Endothelial cell of umbilical vein (primary cell): ENCODE measurements around the gene MTM1. TPM values are rescaled to one million over a fixed set of nuclear protein-coding genes. Genes with fewer than 3 reads are reported as not detected.

Source experiments
- BruUV-seq: library from RNA; stranded (reverse); fragments of 400-500 nt; replicated peaks from 2 replicates; lab custom pipeline; 2021; lab: Mats Ljungman, UMichigan
- CTCF ChIA-PET: fragments of 300-600, 350-600 bp; sonication (Branson Sonifier 250); formaldehyde crosslinking; loops from one replicate; lab custom pipeline; 2021; ENCODE audit warnings: antibody characterized with exemption, inconsistent platforms; lab: Charles Lee
- POLR2A ChIA-PET: fragments of 300-600, 350-600 bp; sonication (Branson Sonifier 250); formaldehyde crosslinking; loops from one replicate; lab custom pipeline; 2021; ENCODE audit warnings: antibody characterized with exemption, inconsistent platforms; lab: Charles Lee
- DNase-seq: peaks from one replicate; pipeline ENCODE4 v3.0.0-alpha.2; 2011; ENCODE audit warnings: low read depth, low spot score
- FAIRE-seq: peaks from 2 replicates; lab custom pipeline; 2011; peaks lifted over from hg19 to GRCh38; lab: Jason Lieb, UNC
- H2AFZ ChIP-seq: 2 replicates; pipeline ENCODE4 v1.6.0; 2012; ENCODE audit warnings: low read depth, low read length, control low read depth, inconsistent platforms
- H3K27ac ChIP-seq: 2 replicates; pipeline ENCODE4 v1.5.1; 2011; ENCODE audit warnings: low read depth, mild to moderate bottlenecking, control low read depth, low read length, moderate library complexity; ENCODE audit not compliant: insufficient read depth
- H3K27me3 ChIP-seq, 2 experiments: 2 replicates each; pipeline versions ENCODE4 v1.6.0 to v1.6.1; 2011; ENCODE audit warnings: low read length in 2 of 2, mixed read lengths in 1 of 2; ENCODE audit not compliant: control insufficient read depth in 2 of 2, insufficient read depth in 2 of 2
- H3K36me3 ChIP-seq, 2 experiments: 2 replicates in 1 of 2; 3 replicates in 1 of 2; pipeline ENCODE4 v1.5.1; 2011; ENCODE audit warnings: low read length in 2 of 2, mild to moderate bottlenecking in 1 of 2, moderate library complexity in 1 of 2; ENCODE audit not compliant: control insufficient read depth in 2 of 2, insufficient read depth in 2 of 2; ENCODE audit errors: extremely low read depth in 1 of 2
- H3K4me1 ChIP-seq: 3 replicates; pipeline ENCODE4 v1.5.1; 2011; ENCODE audit warnings: mild to moderate bottlenecking, low read length; ENCODE audit not compliant: control insufficient read depth, insufficient read depth; ENCODE audit errors: extremely low read depth
- H3K4me2 ChIP-seq: 2 replicates; pipeline ENCODE4 v1.6.1; 2011; ENCODE audit warnings: low read length, control low read depth, mixed read lengths; ENCODE audit not compliant: insufficient read depth
- H3K4me3 ChIP-seq, 3 experiments: fragments of 200-600 bp in 1 of 3; sonication (generic), shearing (Covaris generic) in 1 of 3; replicated peaks in 1 of 3; 2 replicates each; pipeline ENCODE4 v1.5.1; 2011 to 2016; ENCODE audit warnings: control low read depth in 3 of 3, low read length in 3 of 3, mild to moderate bottlenecking in 2 of 3, inconsistent platforms in 1 of 3, low read depth in 1 of 3, moderate library complexity in 1 of 3; ENCODE audit not compliant: insufficient read depth in 1 of 3
- H3K79me2 ChIP-seq: 2 replicates; pipeline ENCODE4 v1.6.0; 2012; ENCODE audit warnings: low read length, inconsistent platforms; ENCODE audit not compliant: control insufficient read depth, insufficient read depth
- H3K9ac ChIP-seq: replicated peaks from 2 replicates; pipeline ENCODE3; 2011; ENCODE audit warnings: low read length, control low read depth; ENCODE audit not compliant: insufficient read depth; ENCODE audit errors: extremely low read depth
- H3K9me1 ChIP-seq: replicated peaks from 3 replicates; pipeline ENCODE4 v1.6.0; 2011; ENCODE audit warnings: mild to moderate bottlenecking, low read length; ENCODE audit not compliant: control insufficient read depth, insufficient read depth; ENCODE audit errors: extremely low read depth
- H3K9me3 ChIP-seq: replicated peaks from 2 replicates; pipeline ENCODE4 v1.5.1; 2012; ENCODE audit warnings: low read length, inconsistent platforms; ENCODE audit not compliant: control insufficient read depth, insufficient read depth
- H4K20me1 ChIP-seq: replicated peaks from 2 replicates; pipeline ENCODE3; 2011; ENCODE audit warnings: mild to moderate bottlenecking, low read length; ENCODE audit not compliant: control insufficient read depth, insufficient read depth; ENCODE audit errors: extremely low read depth
- EZH2 ChIP-seq: IDR thresholded peaks from 2 replicates; pipeline ENCODE4 v1.6.1; 2012; ENCODE audit warnings: borderline replicate concordance, low read depth, mild to moderate bottlenecking, moderate library complexity, low read length, inconsistent platforms; ENCODE audit not compliant: severe bottlenecking
- FOS ChIP-seq: IDR thresholded peaks from 2 replicates; pipeline ENCODE4 v1.6.1; 2011; ENCODE audit warnings: mild to moderate bottlenecking, low read length, moderate library complexity, borderline replicate concordance; ENCODE audit not compliant: insufficient read depth
- GATA2 ChIP-seq: IDR thresholded peaks from 2 replicates; pipeline ENCODE4 v1.7.0; 2011; ENCODE audit warnings: low read depth, mild to moderate bottlenecking, moderate library complexity, mixed read lengths, low read length; ENCODE audit not compliant: insufficient read length, insufficient read depth
- JUN ChIP-seq: IDR thresholded peaks from 2 replicates; pipeline ENCODE4 v1.6.1; 2011; ENCODE audit warnings: borderline replicate concordance, low read depth; ENCODE audit not compliant: insufficient read length, insufficient read depth
- MYC ChIP-seq: IDR thresholded peaks from one replicate; pipeline ENCODE4 v1.6.1; 2011; ENCODE audit warnings: mild to moderate bottlenecking, low read depth, low read length
- POLR2A ChIP-seq: IDR thresholded peaks from 2 replicates; pipeline ENCODE4 v1.6.1; 2012; ENCODE audit warnings: low read depth, mild to moderate bottlenecking, control low read depth, low read length
- POLR2AphosphoS5 ChIP-seq: IDR thresholded peaks from 2 replicates; pipeline ENCODE4 v1.6.1; 2012; ENCODE audit warnings: low read depth, mild to moderate bottlenecking, control low read depth, low read length, moderate library complexity; ENCODE audit not compliant: insufficient read depth
- dilution Hi-C: fragments of 300-500 bp; cut with MboI; formaldehyde crosslinking; loops from one replicate; pipeline ENCODE4 v1.15.0; 2019; ENCODE audit warnings: low sequenced_read_pairs; ENCODE audit not compliant: extremely low pct_ligation_motif_present
- intact Hi-C: fragments of 100-400 bp; cut with micrococcal nuclease; formaldehyde crosslinking; loops from one replicate; pipeline ENCODE4 v1.10.0; 2022
- polyA plus RNA-seq, 4 experiments: library from polyadenylated mRNA; depleted of rRNA in 3 of 4; stranded (reverse) in 3 of 4; unstranded in 1 of 4; fragments of >200 nt; gene quantifications; 2 replicates each; pipeline versions ENCODE4 v1.2.1 to v1.2.3, GENCODE V29; 2011 to 2012; ENCODE audit warnings: missing spikeins in 1 of 4
- total RNA-seq: library from RNA; stranded (reverse); gene quantifications from 2 replicates; pipeline ENCODE4 v1.2.3, GENCODE V29; 2021
- TF ChIP-seq, protein P1 (sequence below), 2 donors: IDR thresholded peaks; 1 replicate in 1 of 2; 2 replicates in 1 of 2; pipeline ENCODE4 v1.5.1; 2011; ENCODE audit warnings: low read length in 2 of 2, mild to moderate bottlenecking in 2 of 2, moderate library complexity in 2 of 2, control low read depth in 1 of 2, inconsistent platforms in 1 of 2, low read depth in 1 of 2; ENCODE audit not compliant: insufficient read depth in 1 of 2; ENCODE audit errors: extremely low read depth in 1 of 2
- TF ChIP-seq, protein P2 (sequence below): IDR thresholded peaks from 2 replicates; pipeline ENCODE4 v1.6.1; 2011; ENCODE audit not compliant: insufficient read depth, insufficient read length

The MTM1 gene
- total and polyA plus RNA-seq, 2 donors (not counting 3 experiments of a cell fraction or from before 2014, with no cell fraction given) = 2.4 to 13.2 TPM

DNA sequence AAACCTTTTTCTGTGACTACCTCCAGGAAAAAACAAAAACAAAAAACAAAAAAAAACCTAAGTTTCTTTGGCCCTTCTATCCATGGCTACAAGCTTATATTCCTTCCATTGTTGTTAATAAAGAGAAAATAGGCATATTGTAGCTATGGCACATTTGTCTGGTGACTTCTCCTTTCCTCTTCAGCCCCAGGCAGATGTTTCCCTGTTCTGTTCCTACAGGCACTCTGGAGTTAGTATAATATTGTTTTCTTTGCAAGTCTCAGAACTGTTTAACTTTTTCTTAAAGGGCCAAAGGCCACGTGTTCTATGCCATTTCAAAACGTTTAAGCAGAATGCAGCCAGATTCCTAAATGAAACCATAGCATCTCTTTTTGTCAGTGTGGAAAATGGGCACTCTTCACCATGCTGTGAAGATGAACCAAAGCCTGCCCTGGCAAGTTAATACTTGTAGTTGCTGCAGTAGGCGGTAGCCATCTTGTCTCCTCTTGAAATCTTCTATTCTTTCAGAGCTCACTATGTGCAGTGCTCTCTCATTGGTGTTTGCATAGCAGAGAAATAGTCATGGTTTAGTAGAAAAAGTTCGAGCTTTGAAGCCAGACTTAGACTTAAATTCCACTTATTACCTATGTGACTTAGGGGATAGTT, 80.0 kb downstream of the MTM1 start:
- dilution Hi-C loops (no loop called here), intact Hi-C loops (loop anchor here (2.0 kb wide), 1 partner anchor 284 kb away; no protein-coding TSS in a partner anchor)
- Histone ChIP-seq H3K9me3 (no peaks in the 10 kb centered on the region), H3K4me2 (no peak overlapping the region), H3K9me1 (no peaks in the 10 kb centered on the region), H2AFZ (no peak overlapping the region), H3K36me3 (no peaks in the 10 kb centered on the region), H3K4me3 (no peak overlapping the region), H3K27me3 (no peaks in the 10 kb centered on the region), H3K4me1 (peaks cover 38% of the 10 kb centered on the region), H3K79me2 (no peaks in the 10 kb centered on the region), H3K9ac (peak overlapping the region; percentile 64), H3K27ac (peak overlapping the region; percentile 85), H4K20me1 (no peaks in the 10 kb centered on the region)
- CTCF ChIA-PET = interaction anchor here (0.7 to 2.1 kb wide), 4 partner anchors 10 to 67 kb away, joined by 3 to 5 read pairs (median 3); no protein-coding TSS in a partner anchor
- POLR2A ChIA-PET = no interaction called here
- TF ChIP-seq, protein P1, sequence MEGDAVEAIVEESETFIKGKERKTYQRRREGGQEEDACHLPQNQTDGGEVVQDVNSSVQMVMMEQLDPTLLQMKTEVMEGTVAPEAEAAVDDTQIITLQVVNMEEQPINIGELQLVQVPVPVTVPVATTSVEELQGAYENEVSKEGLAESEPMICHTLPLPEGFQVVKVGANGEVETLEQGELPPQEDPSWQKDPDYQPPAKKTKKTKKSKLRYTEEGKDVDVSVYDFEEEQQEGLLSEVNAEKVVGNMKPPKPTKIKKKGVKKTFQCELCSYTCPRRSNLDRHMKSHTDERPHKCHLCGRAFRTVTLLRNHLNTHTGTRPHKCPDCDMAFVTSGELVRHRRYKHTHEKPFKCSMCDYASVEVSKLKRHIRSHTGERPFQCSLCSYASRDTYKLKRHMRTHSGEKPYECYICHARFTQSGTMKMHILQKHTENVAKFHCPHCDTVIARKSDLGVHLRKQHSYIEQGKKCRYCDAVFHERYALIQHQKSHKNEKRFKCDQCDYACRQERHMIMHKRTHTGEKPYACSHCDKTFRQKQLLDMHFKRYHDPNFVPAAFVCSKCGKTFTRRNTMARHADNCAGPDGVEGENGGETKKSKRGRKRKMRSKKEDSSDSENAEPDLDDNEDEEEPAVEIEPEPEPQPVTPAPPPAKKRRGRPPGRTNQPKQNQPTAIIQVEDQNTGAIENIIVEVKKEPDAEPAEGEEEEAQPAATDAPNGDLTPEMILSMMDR (IDR thresholded peaks at IDR 0.05; ENCODE audit: extremely low read depth in 1 of 2, insufficient read depth in 1 of 2, low read depth in 1 of 2, low read length in 2 of 2) = no peak
- TF ChIP-seq POLR2A (no peak), GATA2 (no peak), MYC (no peak), POLR2AphosphoS5 (no peak), JUN (no peak), EZH2 (no peak), FOS (no peak)
- TF ChIP-seq, protein P2, sequence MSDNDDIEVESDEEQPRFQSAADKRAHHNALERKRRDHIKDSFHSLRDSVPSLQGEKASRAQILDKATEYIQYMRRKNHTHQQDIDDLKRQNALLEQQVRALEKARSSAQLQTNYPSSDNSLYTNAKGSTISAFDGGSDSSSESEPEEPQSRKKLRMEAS = no peak
- no peak for FAIRE-seq
- BruUV-seq = no TSS peak
- DNase-seq = peak; percentile 68
